Fibroblast of lung (primary cell): ENCODE results near the gene TTC31. TPM values are rescaled to one million over a fixed set of nuclear protein-coding genes. Genes with fewer than 3 reads are reported as not detected.
"Not testable (repeated sequence)": the region's sequence is repeated elsewhere in the genome, so short reads cannot be mapped to it uniquely, and the experiment has no call there.

Source experiments
- DNase-seq, 2 donors: peaks; one replicate each; pipeline versions ENCODE4 v3.0.0 to v3.0.0-alpha.2; 2010; ENCODE audit warnings: low read depth in 2 of 2
- H2AFZ ChIP-seq: 2 replicates; pipeline ENCODE4 v1.5.1; 2012; ENCODE audit warnings: low read length, control low read depth, inconsistent platforms
- H3K27ac ChIP-seq: 2 replicates; pipeline ENCODE4 v1.5.1; 2011; ENCODE audit warnings: low read length, control low read depth; ENCODE audit not compliant: insufficient read depth
- H3K27me3 ChIP-seq: 2 replicates; pipeline ENCODE4 v1.5.1; 2011; ENCODE audit warnings: mild to moderate bottlenecking, low read length; ENCODE audit not compliant: control insufficient read depth, insufficient read depth
- H3K36me3 ChIP-seq: 2 replicates; pipeline ENCODE4 v1.5.1; 2011; ENCODE audit warnings: low read length; ENCODE audit not compliant: control insufficient read depth, insufficient read depth
- H3K4me1 ChIP-seq: 2 replicates; pipeline ENCODE4 v1.5.1; 2011; ENCODE audit warnings: low read length; ENCODE audit not compliant: control insufficient read depth, insufficient read depth; ENCODE audit errors: extremely low read depth
- H3K4me2 ChIP-seq: 2 replicates; pipeline ENCODE4 v1.5.1; 2011; ENCODE audit warnings: low read length, control low read depth; ENCODE audit not compliant: insufficient read depth; ENCODE audit errors: extremely low read depth
- H3K4me3 ChIP-seq, 4 experiments: fragments of 200-600 bp in 1 of 4; sonication (generic) in 1 of 4; replicated peaks in 1 of 4; 2 replicates each; pipeline ENCODE4 v1.5.1; 2011 to 2016; ENCODE audit warnings: low read length in 4 of 4, low read depth in 3 of 4, mild to moderate bottlenecking in 3 of 4, control low read depth in 2 of 4, inconsistent platforms in 1 of 4, mixed read lengths in 1 of 4; ENCODE audit not compliant: insufficient read depth in 1 of 4; ENCODE audit errors: control extremely low read depth in 1 of 4
- H3K79me2 ChIP-seq: 2 replicates; pipeline ENCODE4 v1.5.1; 2012; ENCODE audit warnings: mild to moderate bottlenecking, low read length, inconsistent platforms; ENCODE audit not compliant: control insufficient read depth, insufficient read depth
- H3K9ac ChIP-seq: 2 replicates; pipeline ENCODE4 v1.5.1; 2011; ENCODE audit warnings: mild to moderate bottlenecking, low read length, control low read depth; ENCODE audit not compliant: insufficient read depth
- H3K9me3 ChIP-seq: 2 replicates; pipeline ENCODE4 v1.5.1; 2012; ENCODE audit warnings: low read depth, low read length; ENCODE audit not compliant: control insufficient read depth, insufficient read depth
- H4K20me1 ChIP-seq: 2 replicates; pipeline ENCODE4 v1.5.1; 2011; ENCODE audit warnings: low read length; ENCODE audit not compliant: control insufficient read depth, insufficient read depth; ENCODE audit errors: extremely low read depth
- EZH2 ChIP-seq: IDR thresholded peaks from 2 replicates; pipeline ENCODE4 v1.5.1; 2012; ENCODE audit warnings: low read length, control low read depth, mild to moderate bottlenecking; ENCODE audit errors: missing control alignments
- polyA plus RNA-seq, 2 donors: library from polyadenylated mRNA; depleted of rRNA in 1 of 2; stranded (reverse) in 1 of 2; unstranded in 1 of 2; fragments of >200 nt; gene quantifications; 2 replicates each; pipeline ENCODE4 v1.2.1, GENCODE V29; 2011 to 2012; ENCODE audit warnings: missing spikeins in 1 of 2
- total RNA-seq: library from RNA; depleted of rRNA; stranded (reverse); fragments of >200 nt; gene quantifications from 2 replicates; pipeline ENCODE4 v1.2.1, GENCODE V29; 2014
- TF ChIP-seq, protein P1 (sequence below), 2 donors: IDR thresholded peaks in 1 of 2; conservative IDR thresholded peaks in 1 of 2; 1 replicate in 1 of 2; 2 replicates in 1 of 2; pipeline ENCODE4 v1.5.1; 2011 to 2012; ENCODE audit warnings: low read length in 2 of 2, control low read depth in 1 of 2, inconsistent platforms in 1 of 2, low read depth in 1 of 2, mild to moderate bottlenecking in 1 of 2

TTC31 gene
- total and polyA plus RNA-seq, 2 donors (not counting 1 experiment from before 2014, with no cell fraction given) = 10.7 to 11.8 TPM

DNA sequence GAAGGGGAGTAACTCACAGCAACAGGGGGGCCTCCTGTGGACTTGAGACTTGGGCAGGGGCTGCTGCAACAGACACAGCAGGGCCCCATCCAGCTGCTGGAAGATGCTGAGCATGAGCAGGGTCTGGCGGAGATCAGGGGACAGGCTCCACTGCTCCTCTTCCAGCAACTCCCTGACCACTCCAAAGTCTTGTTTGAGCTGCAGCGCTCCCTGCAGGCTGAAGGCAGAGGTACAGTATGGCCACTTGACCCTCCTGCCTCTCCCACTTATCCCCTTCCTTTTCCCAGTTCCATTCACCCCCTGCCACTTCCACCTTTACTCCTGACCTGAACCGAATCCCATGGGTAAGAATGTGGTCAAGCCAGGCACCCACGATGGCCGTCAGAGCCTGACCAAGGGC, 8.0 kb upstream of the TTC31 start:
- Histone ChIP-seq H3K79me2 (no peaks in the 10 kb centered on the region), H2AFZ (no peak overlapping the region), H3K4me2 (no peak overlapping the region), H3K36me3 (peaks cover 11% of the 10 kb centered on the region), H3K4me3 (no peak overlapping the region), H3K9me3 (no peaks in the 10 kb centered on the region), H3K9ac (no peak overlapping the region), H3K27ac (no peak overlapping the region), H4K20me1 (no peaks in the 10 kb centered on the region), H3K27me3 (no peaks in the 10 kb centered on the region), H3K4me1 (peaks cover 2% of the 10 kb centered on the region)
- no peak for TF ChIP-seq EZH2
- TF ChIP-seq, protein P1, sequence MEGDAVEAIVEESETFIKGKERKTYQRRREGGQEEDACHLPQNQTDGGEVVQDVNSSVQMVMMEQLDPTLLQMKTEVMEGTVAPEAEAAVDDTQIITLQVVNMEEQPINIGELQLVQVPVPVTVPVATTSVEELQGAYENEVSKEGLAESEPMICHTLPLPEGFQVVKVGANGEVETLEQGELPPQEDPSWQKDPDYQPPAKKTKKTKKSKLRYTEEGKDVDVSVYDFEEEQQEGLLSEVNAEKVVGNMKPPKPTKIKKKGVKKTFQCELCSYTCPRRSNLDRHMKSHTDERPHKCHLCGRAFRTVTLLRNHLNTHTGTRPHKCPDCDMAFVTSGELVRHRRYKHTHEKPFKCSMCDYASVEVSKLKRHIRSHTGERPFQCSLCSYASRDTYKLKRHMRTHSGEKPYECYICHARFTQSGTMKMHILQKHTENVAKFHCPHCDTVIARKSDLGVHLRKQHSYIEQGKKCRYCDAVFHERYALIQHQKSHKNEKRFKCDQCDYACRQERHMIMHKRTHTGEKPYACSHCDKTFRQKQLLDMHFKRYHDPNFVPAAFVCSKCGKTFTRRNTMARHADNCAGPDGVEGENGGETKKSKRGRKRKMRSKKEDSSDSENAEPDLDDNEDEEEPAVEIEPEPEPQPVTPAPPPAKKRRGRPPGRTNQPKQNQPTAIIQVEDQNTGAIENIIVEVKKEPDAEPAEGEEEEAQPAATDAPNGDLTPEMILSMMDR (conservative IDR thresholded peaks at IDR 0.05 in 1 of 2, IDR thresholded peaks at IDR 0.05 in 1 of 2; ENCODE audit: low read depth in 1 of 2, low read length in 2 of 2) = peak; percentile 7 to 41
- no peak for DNase-seq

DNA sequence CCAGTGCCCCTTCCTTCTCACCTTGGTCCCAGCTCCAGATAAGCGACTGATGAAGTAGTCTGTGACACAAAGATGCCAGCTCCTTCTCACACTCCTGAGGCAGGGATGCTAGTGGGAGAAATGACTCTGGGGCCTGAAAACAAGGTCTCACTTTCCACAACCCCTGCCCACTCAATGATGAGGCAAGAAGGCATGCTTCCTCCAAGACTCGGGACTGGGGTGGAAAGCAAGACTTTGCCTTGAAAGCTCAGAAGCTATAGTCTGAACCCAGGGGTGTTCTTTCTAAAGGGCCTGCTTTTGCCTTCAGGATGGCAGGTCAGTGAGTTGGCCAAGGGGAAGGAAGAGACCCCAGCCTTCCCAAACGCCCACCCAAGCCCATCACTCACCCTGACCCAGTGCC, 1.4 kb upstream of the TTC31 start:
- Histone ChIP-seq H3K79me2 (peaks cover 24% of the 10 kb centered on the region), H2AFZ (no peak overlapping the region)

DNA sequence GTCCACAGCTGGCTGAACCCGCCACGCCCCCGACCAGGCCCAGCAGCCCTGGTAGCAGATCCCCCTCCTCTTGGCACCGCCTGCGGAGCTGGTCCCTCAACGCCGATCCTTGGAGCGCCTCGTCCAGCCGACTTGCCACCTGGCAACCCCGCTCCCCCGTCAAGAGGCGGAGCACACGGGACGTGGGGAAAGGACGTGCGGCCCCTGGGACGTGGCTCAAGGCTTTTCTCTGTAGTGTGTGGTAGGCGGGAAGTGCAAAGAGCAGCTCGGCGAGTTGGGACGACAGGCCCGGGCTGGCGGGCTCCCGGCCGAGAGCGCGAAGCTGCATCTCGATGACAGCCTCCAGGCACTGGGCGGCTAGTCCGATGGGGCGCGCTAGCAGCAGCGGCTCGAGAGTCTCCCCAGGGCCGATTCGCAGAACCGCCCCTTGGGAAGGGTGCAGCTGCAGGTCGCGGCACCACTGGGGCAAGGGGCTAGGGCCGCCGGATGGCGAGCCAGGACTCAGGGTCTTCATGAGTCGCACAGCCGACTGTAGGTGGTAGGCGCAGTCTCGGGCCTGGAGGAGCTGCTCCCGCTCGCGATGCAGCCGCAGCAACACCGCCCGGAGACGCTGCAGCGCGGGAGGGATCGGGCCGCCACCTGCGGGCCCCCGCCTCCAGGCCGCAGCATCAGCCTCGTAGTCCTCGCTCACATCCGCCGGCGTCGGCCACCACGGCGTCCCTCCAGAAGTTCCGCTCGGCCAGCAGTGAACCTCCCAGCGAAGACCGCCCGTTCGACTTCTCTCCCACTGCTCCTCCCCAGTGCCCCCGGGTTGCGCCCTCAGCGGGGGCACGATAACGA, 700 bp upstream of the TTC31 start:
- DNase-seq = peak in 1 of 2 donors; percentile 36
- H3K79me2 ChIP-seq = peaks cover 24% of the 10 kb centered on the region

More for the DNA sequence above, 1.4 kb upstream of the TTC31 start:
- H4K20me1 ChIP-seq = no peaks in the 10 kb centered on the region
- no peaks in the 10 kb centered on the region for H3K9me3 ChIP-seq
- H3K4me3 ChIP-seq = peak overlapping the region; percentile 74 to 99 (median 86)
- H3K27me3 ChIP-seq = no peaks in the 10 kb centered on the region
- peak overlapping the region; percentile 85 for H3K27ac ChIP-seq
- H3K4me2 ChIP-seq = peak overlapping the region; percentile 92
- H3K4me1 ChIP-seq = peaks cover 8% of the 10 kb centered on the region
- H3K9ac ChIP-seq = no peak overlapping the region
- H3K36me3 ChIP-seq = peaks cover 6% of the 10 kb centered on the region
- no peak for TF ChIP-seq EZH2
- TF ChIP-seq, protein P1 (conservative IDR thresholded peaks at IDR 0.05 in 1 of 2, IDR thresholded peaks at IDR 0.05 in 1 of 2; ENCODE audit: low read depth in 1 of 2, low read length in 2 of 2) = no peak
- peak in 1 of 2 donors; percentile 11 for DNase-seq

DNA sequence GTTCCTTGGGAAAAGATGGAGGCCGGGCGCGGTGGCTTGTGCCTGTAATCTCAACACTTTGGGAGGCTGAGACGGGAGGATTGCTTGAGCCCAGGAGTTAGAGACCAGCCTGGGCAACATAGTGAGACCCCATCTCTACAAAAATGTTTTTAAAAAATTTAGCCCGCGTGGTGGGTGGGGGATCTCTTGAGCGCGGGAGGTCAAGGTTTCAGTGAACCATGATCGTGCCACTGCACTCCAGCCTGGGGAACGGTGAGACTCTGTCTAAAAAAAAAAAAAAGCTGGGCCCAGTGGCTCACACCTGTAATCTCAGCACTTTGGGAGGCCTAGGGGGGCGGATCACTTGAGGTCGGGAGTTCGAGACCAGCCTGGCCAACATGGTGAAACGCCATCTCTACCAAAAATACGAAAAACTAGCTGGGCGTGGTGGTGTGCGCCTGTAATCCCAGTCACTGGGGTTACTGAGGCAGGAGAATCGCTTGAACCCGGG, 839 bp downstream of the TTC31 start:
- not testable (repeated sequence) for H3K27me3 ChIP-seq, DNase-seq, H3K9me3 ChIP-seq, H3K27ac ChIP-seq, H4K20me1 ChIP-seq, H3K36me3 ChIP-seq
- Histone ChIP-seq H3K4me3 (peak overlapping the region; percentile 74 to 99 (median 86)), H3K4me2 (peak overlapping the region; percentile 98), H2AFZ (peak overlapping the region; percentile 79), H3K9ac (peak overlapping the region; percentile 45), H3K79me2 (peaks cover 24% of the 10 kb centered on the region), H3K4me1 (peaks cover 11% of the 10 kb centered on the region)

More for the DNA sequence above, 700 bp upstream of the TTC31 start:
- Histone ChIP-seq H3K9me3 (no peaks in the 10 kb centered on the region), H3K9ac (peak overlapping the region; percentile 74), H3K27me3 (no peaks in the 10 kb centered on the region), H3K36me3 (peaks cover 8% of the 10 kb centered on the region), H3K4me3 (peak overlapping the region; percentile 74 to 99 (median 86)), H3K4me2 (peak overlapping the region; percentile 92), H4K20me1 (no peaks in the 10 kb centered on the region), H2AFZ (peak overlapping the region; percentile 94), H3K27ac (peak overlapping the region; percentile 85), H3K4me1 (peaks cover 8% of the 10 kb centered on the region)
- no peak for TF ChIP-seq EZH2
- TF ChIP-seq, protein P1 (conservative IDR thresholded peaks at IDR 0.05 in 1 of 2, IDR thresholded peaks at IDR 0.05 in 1 of 2; ENCODE audit: low read depth in 1 of 2, low read length in 2 of 2) = no peak
